Cortex of kidney (tissue), 1 donor: ENCODE results near the gene CLEC14A.

Experiments used
- DNase-seq: peaks from one replicate; lab custom pipeline; 2025; lab: John Stamatoyannopoulos, UW

The CLEC14A gene

DNA sequence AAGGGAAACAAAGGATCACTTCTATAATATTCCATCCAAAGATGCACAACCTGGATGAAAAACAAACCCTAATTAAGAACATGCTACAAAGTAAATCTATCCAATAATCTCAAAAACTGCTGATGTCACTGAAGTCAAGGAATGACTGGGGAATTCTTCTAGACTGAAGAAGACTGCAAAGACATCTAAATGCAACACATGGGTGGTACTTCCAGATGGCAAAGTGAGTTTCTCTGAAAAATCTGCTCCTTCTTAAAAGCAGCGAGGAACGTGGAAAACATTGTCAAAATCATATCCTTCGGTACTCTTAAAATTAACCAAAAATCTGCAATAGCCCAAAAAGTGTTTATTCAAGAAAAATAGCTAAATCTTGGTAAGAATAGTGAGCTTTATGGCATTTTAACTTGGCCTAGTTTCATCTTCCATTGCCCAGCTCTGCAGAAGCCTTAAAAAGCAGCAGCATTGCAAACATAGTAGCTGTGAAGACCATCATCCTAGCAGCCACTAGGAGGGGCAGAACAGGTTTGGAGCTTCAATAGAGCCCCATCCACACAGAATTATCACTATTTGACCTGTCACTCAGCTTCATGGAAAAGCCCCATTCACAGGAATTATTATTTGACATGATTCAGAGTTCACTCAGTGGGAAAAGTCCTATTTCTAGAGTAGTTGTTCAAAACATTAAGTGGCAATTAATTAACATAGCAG, 7.4 kb downstream of the CLEC14A start:
- no peak for DNase-seq

DNA sequence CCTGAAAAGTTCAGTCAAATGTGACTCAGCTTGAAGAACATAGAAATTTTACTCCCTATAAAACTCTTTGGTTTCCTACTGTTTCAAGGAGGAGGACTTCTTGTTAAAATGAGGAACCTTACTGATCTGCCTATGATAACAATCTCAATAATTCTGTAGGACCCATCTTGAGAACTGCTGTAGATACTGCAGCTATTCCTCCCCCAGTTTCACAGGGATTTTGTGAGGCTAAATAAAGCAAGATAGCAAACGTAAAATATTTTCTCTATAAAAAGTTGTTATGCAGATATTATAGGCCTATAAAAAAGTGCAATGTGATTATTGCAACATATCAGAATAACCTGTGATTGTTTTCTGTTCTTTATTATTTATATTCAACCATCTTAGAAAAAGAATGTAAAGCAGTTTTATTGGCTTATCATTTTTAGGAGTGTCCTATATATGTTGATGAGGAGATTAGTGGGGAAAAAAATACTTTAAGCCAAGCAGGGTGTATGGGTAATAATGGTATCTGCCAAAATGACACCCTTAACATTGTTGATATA, 12.1 kb downstream of the CLEC14A start:
- DNase-seq, result no peak

DNA sequence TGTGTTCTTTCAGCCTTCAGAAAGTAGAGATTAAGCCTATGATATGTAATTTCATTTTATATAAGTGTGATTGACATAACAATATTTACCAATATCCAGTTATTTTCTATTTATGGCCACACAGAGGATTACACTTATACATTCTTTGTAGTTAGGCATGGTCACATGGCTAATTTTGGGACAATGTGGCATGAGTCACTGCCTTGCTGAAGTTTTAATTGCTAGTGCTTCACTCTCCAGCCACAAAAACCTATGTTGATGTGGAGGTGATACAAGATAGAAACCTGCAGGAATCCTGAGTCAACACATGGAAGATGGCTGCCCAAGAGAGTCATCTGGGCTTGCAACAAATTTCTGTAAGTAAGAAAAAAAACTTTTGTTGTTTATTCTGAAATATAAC, 17.0 kb downstream of the CLEC14A start:
- DNase-seq, result no peak

DNA sequence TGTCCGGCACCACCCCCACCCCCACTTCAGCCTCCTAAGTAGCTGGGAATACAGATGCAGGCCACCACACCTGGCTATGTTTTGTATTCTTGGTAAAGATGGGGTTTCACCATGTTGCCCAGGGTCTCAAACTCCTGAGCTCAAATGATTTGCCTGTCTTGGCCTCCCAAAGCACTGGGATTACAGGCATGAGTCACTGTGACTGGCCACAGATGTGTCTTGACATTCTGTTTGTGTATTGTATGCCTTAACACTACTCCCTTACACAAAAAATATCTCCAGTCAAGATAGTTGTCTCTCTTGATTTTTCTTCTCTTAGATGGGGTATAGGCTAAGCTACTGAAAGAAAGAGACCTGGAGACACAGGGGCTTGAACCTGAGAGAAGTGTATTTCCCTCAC, 17.6 kb downstream of the CLEC14A start:
- DNase-seq, result no peak

DNA sequence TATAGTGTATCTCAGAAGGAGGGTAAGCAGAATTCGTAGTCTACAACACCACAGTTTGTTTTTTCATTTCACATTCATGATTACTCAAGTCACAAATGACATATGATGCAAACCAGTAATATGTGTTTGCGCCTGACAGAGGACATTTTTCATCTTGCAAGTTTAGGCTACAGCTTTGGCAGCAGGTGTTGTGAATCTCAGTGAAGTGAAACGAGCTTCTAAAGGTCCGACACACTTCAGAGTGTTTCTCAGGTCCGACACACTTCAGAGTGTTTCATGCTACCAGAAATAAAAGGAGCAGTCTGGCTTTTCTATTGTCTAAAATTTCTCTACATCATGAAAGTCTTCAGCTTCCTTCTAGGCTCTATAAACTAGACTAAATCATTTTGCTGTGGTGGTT, 22.7 kb downstream of the CLEC14A start:
- DNase-seq, result no peak

GRCh38 chr14:38226366-38226765, 29.5 kb downstream of the CLEC14A start:
- DNase-seq, result no peak

DNA sequence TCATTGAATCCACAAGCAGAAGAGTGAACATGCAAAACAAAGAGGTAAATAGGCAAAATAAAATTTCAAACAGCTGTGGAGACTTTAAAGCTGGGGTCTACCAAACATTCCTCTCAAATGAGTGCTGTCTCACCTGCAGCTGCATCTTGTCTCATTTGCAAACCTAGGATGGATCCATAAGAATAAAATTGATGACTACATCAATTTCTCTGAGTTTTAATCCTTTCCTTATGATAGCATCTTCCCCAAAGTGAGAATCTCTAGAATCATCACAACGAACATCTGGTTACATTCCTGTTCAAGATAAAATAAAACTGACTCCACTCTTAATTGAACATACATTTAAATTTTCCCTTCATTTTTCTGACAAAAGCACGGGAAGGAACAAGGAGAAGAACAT, 29.9 kb downstream of the CLEC14A start:
- no peak for DNase-seq

- DNase-seq, result no peak
These were observed 31.6 kb downstream of the CLEC14A start for GRCh38 chr14:38224338-38224737.

DNA sequence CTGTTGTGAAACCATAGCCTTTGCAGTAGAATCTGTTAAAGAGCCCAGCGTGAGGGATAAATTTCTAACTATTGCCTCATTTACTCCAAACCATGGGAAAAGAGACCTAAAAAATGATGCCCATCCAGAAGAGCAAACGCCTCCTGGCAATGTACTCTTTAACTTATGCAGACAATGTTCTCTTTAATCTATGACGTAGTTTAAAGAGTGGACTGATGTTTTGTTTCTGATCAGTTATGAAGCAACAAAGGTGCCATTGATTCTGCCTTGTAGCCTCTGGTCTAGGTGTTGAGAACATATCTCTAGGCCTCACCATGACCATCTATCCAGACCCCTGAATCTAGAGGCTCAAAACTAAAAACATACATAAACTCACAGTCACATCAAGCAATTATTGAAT, 34.8 kb downstream of the CLEC14A start:
- DNase-seq, result no peak

DNA sequence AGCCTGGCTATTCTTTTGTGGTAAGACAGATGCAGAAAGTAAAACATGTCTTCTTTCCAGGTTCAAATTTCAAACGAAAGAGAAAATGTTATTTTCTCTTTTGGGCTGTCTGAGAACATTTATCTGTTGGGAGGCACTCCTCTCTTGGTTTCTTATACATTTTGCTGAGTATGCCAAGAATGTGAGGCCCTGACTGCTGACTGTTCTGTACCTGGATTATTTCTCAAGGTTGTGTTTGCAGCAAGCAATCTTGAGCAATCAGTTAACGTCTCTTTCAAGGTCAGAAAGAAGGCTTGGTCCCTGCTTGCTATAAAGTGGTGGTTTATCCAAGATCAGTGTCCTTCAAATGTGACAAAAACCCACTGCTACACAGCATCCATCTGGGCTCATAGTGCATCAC, 38.3 kb downstream of the CLEC14A start:
- no peak for DNase-seq

DNA sequence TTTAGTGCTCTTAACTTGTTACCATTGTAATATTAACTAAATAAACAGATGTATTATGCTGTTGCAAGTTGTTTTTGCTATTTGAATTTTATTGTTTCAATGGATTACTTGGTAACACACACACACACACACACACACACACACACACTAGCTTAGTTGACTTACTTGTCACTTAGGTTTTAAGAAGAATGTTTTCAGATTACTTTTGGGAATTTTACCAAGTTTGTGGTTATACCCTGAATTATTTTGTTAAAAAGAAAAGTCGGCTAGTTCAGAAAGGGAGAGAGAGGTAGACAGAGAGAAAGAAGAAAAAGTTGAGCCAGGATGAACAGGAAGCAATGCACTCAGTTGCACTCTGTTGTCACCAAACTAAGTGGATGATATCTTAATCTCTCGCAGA, 42.9 kb downstream of the CLEC14A start:
- no peak for DNase-seq

- DNase-seq, result no peak
These were observed 43.8 kb downstream of the CLEC14A start for GRCh38 chr14:38212111-38212510.

- DNase-seq, result no peak
These were observed 44.6 kb downstream of the CLEC14A start for GRCh38 chr14:38211255-38211735.

- no peak for DNase-seq
These were observed 45.2 kb downstream of the CLEC14A start for GRCh38 chr14:38210587-38211216.

DNA sequence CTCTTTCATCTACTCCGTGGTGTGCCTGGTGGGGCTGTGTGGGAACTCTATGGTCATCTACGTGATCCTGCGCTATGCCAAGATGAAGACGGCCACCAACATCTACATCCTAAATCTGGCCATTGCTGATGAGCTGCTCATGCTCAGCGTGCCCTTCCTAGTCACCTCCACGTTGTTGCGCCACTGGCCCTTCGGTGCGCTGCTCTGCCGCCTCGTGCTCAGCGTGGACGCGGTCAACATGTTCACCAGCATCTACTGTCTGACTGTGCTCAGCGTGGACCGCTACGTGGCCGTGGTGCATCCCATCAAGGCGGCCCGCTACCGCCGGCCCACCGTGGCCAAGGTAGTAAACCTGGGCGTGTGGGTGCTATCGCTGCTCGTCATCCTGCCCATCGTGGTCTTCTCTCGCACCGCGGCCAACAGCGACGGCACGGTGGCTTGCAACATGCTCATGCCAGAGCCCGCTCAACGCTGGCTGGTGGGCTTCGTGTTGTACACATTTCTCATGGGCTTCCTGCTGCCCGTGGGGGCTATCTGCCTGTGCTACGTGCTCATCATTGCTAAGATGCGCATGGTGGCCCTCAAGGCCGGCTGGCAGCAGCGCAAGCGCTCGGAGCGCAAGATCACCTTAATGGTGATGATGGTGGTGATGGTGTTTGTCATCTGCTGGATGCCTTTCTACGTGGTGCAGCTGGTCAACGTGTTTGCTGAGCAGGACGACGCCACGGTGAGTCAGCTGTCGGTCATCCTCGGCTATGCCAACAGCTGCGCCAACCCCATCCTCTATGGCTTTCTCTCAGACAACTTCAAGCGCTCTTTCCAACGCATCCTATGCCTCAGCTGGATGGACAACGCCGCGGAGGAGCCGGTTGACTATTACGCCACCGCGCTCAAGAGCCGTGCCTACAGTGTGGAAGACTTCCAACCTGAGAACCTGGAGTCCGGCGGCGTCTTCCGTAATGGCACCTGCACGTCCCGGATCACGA, 46.0 kb downstream of the CLEC14A start:
- DNase-seq, result no peak

DNA sequence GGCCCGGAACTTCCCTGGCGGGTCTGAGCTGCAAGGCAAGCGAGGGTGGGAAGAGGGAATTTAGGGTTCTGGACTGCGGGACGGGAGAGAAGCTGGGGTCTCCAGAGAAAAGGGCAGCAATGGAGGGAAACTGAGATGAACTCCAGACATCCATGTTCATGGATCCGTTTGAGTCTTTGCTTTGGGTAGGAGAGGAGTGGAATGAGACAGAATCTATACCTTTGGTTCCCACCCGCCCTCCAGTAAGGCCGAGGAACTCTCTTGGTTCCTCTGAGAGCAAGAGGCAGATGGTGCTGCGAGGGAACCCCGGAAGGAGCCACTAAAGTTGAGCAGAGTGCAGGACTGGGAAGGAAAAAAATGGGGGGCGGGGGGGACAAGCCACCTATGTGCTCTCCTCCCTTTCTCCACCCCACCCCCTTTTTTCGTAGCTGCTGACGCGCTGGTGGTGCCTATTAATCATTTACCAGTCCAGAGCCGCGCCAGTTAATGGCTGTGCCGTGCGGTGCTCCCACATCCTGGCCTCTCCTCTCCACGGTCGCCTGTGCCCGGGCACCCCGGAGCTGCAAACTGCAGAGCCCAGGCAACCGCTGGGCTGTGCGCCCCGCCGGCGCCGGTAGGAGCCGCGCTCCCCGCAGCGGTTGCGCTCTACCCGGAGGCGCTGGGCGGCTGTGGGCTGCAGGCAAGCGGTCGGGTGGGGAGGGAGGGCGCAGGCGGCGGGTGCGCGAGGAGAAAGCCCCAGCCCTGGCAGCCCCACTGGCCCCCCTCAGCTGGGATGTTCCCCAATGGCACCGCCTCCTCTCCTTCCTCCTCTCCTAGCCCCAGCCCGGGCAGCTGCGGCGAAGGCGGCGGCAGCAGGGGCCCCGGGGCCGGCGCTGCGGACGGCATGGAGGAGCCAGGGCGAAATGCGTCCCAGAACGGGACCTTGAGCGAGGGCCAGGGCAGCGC, 47.0 kb downstream of the CLEC14A start:
- no peak for DNase-seq

- no peak for DNase-seq
These were observed 47.9 kb downstream of the CLEC14A start, which contains the start of gene SSTR1 for GRCh38 chr14:38207736-38208617. Gene SSTR1 (plus strand): TSS chr14:38207904. CDS start chr14:38209390, 1,486 bp downstream.

- DNase-seq, result no peak
These were observed 48.5 kb downstream of the CLEC14A start for GRCh38 chr14:38207377-38207735.

DNA sequence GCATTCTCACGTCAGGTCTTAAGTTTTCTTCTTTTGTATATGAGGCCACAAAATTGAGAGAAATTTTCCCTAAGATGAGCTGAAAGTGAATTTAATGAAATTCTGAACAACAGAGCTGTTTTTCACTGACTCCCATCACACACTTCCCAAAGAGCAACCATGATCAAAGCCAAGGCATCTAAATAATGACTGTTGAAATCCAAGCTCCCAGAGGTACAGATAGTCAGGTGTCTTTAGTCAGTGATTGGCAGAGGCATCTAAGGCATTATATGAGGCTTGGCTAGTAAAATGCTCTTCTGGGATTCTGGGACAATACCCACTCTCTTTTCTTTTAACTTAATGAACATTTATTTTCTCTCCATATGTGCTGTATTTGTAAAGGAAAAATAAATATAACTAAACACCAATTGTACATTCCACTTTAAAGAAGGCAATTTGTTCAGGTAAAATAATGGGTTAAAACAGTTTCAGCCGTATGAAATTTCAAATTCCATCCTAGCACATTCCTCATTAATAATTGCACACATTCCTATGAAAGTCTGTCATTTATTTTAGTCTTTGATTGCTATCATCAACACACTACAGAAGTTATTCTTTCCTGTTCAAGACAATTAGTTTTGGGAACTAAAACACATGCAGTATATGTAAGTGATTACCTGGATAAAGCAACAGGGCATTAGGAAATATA, 49.1 kb downstream of the CLEC14A start:
- DNase-seq, result no peak
